OCI-LY3 (cell line): ENCODE measurements around the gene AATK.

ENCODE experiments used
- H2AFZ ChIP-seq: fragments of 200-600, 300-600 bp; shearing (Covaris generic); 2 replicates; pipeline ENCODE4 v1.6.0; 2014; ENCODE audit warnings: antibody characterized with exemption, low read depth, low read length
- H3K27ac ChIP-seq: fragments of 200-600, 300-600 bp; sonication (generic); 2 replicates; pipeline ENCODE4 v1.5.1; 2014; ENCODE audit warnings: mild to moderate bottlenecking, low read length, moderate library complexity, mixed read lengths
- H3K27me3 ChIP-seq: fragments of 200-600, 300-600 bp; sonication (generic); 2 replicates; pipeline ENCODE4 v1.6.1; 2014; ENCODE audit warnings: low read depth, low read length, mixed read lengths
- H3K36me3 ChIP-seq: fragments of 200-600, 300-600 bp; sonication (generic); replicated peaks from 2 replicates; pipeline ENCODE3; 2014; ENCODE audit warnings: low read depth, low read length, mixed read lengths
- H3K4me1 ChIP-seq: fragments of 300-600, 200-600 bp; sonication (generic); 2 replicates; pipeline ENCODE4 v1.6.1; 2014; ENCODE audit warnings: low read length, mixed read lengths
- H3K4me2 ChIP-seq: fragments of 200-600, 300-600 bp; sonication (generic); 2 replicates; pipeline ENCODE4 v1.6.1; 2014; ENCODE audit warnings: low read length, mixed read lengths
- H3K4me3 ChIP-seq: fragments of 300-600, 200-600 bp; sonication (generic); 2 replicates; pipeline ENCODE4 v1.5.1; 2014; ENCODE audit warnings: antibody characterized with exemption, mild to moderate bottlenecking, low read length, moderate library complexity
- H3K79me2 ChIP-seq: fragments of 300-600, 200-600 bp; shearing (Covaris generic); 2 replicates; pipeline ENCODE4 v1.6.1; 2014; ENCODE audit warnings: mild to moderate bottlenecking, low read length, mixed read lengths
- H3K9ac ChIP-seq: fragments of 300-600, 200-600 bp; shearing (Covaris generic); 2 replicates; pipeline ENCODE4 v1.6.0; 2014; ENCODE audit warnings: mild to moderate bottlenecking, low read length, moderate library complexity
- H3K9me3 ChIP-seq: fragments of 200-600, 300-600 bp; shearing (Covaris generic); 2 replicates; pipeline ENCODE4 v1.6.1; 2014; ENCODE audit warnings: low read length, mixed read lengths; ENCODE audit not compliant: insufficient read depth
- H4K20me1 ChIP-seq: fragments of 200-600, 300-600 bp; sonication (generic); 2 replicates; pipeline ENCODE4 v1.6.1; 2016; ENCODE audit warnings: low read length, mixed read lengths; ENCODE audit not compliant: insufficient read depth
- CTCF ChIP-seq: fragments of 200-600, 300-600 bp; sonication (generic); IDR thresholded peaks from 2 replicates; pipeline ENCODE4 v1.5.1; 2014; ENCODE audit warnings: antibody characterized with exemption, low read length, low read depth
- EZH2phosphoT487 ChIP-seq: fragments of 200-600 bp; shearing (Covaris generic); IDR thresholded peaks from 2 replicates; pipeline ENCODE4 v1.6.1; 2018; ENCODE audit warnings: antibody characterized with exemption, mixed run types, low read depth

Gene AATK

GRCh38 chr17:81196505-81197408, 30.7 kb upstream of the AATK start:
- H3K36me3 ChIP-seq, result no peaks in the 10 kb centered on the region
- H3K9ac ChIP-seq, result no peak overlapping the region
- H3K27me3 ChIP-seq, result no peaks in the 10 kb centered on the region
- no peak overlapping the region for H2AFZ ChIP-seq
- H3K4me3 ChIP-seq, result no peak overlapping the region
- no peaks in the 10 kb centered on the region for H4K20me1 ChIP-seq
- H3K9me3 ChIP-seq, result no peaks in the 10 kb centered on the region
- H3K27ac ChIP-seq, result no peak overlapping the region
- TF ChIP-seq CTCF (no peak), EZH2phosphoT487 (no peak)
- no peak overlapping the region for H3K4me2 ChIP-seq
- peaks cover 6% of the 10 kb centered on the region; the same call in 1 of the 2 replicates for H3K4me1 ChIP-seq
- no peaks in the 10 kb centered on the region for H3K79me2 ChIP-seq

GRCh38 chr17:81195941-81196495, 30.0 kb upstream of the AATK start:
- H4K20me1 ChIP-seq, result no peaks in the 10 kb centered on the region
- H3K27me3 ChIP-seq, result no peaks in the 10 kb centered on the region
- TF ChIP-seq CTCF, result no peak
- no peak for TF ChIP-seq EZH2phosphoT487
- no peaks in the 10 kb centered on the region for H3K9me3 ChIP-seq
- no peaks in the 10 kb centered on the region for H3K79me2 ChIP-seq
- H3K4me2 ChIP-seq, result no peak overlapping the region
- no peaks in the 10 kb centered on the region for H3K36me3 ChIP-seq
- no peak overlapping the region for H3K4me3 ChIP-seq
- peaks cover 6% of the 10 kb centered on the region; the same call in 1 of the 2 replicates for H3K4me1 ChIP-seq
- no peak overlapping the region for H2AFZ ChIP-seq
- H3K27ac ChIP-seq, result no peak overlapping the region
- H3K9ac ChIP-seq, result no peak overlapping the region

GRCh38 chr17:81194941-81195901, 29.2 kb upstream of the AATK start:
- Histone ChIP-seq H3K36me3 (no peaks in the 10 kb centered on the region), H3K4me2 (no peak overlapping the region), H4K20me1 (no peaks in the 10 kb centered on the region)

More at GRCh38 chr17:81194941-81195901, 29.2 kb upstream of the AATK start:
- Histone ChIP-seq H2AFZ (no peak overlapping the region), H3K9ac (no peak overlapping the region), H3K9me3 (no peaks in the 10 kb centered on the region), H3K79me2 (no peaks in the 10 kb centered on the region), H3K27me3 (no peaks in the 10 kb centered on the region), H3K27ac (no peak overlapping the region), H3K4me1 (peaks cover 6% of the 10 kb centered on the region; the same call in 1 of the 2 replicates), H3K4me3 (no peak overlapping the region)
- TF ChIP-seq CTCF, result no peak
- no peak for TF ChIP-seq EZH2phosphoT487
